Measurements from ENCODE around the gene AMBP. TPM values are rescaled to one million over a fixed set of nuclear protein-coding genes. Genes with fewer than 3 reads are reported as not detected.

AMBP gene
- total RNA-seq, 2 experiments from 2014 or later, result not detected

DNA sequence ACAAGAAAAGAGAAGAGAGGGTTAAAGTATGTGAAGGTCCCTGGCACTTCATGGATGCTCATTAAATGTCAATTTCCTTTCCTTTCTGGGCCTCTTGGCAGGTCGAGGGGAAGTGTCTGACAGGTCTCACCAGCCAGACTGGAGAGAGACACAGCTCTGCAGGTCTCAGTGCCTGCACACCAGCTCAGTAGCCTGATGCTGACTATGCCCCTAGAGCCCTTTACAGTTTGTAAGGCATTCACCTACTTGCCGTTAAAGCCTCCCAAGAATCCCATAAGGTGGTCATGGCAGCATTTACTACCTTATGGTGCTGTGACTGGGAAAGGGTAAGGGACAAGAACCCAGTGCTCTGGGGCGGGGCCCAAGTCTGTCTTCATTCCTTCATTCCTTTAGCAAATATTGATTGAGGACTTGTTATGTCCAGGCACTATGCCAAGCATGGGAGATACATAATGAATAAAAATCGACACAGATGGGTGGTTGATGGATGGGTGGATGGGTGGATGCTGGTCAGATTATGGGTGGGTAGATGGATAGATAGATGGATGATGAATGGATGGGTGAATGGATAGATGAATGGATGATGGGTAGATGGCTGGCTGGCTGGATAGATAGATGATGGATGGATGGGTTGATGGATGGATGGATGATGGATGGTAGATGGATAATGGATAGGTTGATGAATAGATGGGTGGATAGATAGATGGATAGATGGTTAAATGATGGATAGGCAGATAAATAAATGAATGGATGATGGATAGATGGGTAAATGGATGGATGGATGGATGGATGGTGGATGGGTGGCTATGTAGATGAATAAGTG is 42.3 kb upstream of the AMBP start:
- Mint-ChIP-seq H3K36me3 (ENCODE audit: low read depth) (no peaks in the 10 kb centered on the region), H3K27me3 (peaks cover 22% of the 10 kb centered on the region), H3K4me1 (no peaks in the 10 kb centered on the region), H3K9me3 (ENCODE audit: low read depth) (no peaks in the 10 kb centered on the region), H3K4me3 (no peak overlapping the region), H3K27ac (no peak overlapping the region)
- no peak for DNase-seq
- ChIA-PET CTCF (no interaction called here), POLR2A (no interaction called here)
- intact Hi-C loops (cut with DNase I, micrococcal nuclease), result no loop called here
- ATAC-seq, result no peak

DNA sequence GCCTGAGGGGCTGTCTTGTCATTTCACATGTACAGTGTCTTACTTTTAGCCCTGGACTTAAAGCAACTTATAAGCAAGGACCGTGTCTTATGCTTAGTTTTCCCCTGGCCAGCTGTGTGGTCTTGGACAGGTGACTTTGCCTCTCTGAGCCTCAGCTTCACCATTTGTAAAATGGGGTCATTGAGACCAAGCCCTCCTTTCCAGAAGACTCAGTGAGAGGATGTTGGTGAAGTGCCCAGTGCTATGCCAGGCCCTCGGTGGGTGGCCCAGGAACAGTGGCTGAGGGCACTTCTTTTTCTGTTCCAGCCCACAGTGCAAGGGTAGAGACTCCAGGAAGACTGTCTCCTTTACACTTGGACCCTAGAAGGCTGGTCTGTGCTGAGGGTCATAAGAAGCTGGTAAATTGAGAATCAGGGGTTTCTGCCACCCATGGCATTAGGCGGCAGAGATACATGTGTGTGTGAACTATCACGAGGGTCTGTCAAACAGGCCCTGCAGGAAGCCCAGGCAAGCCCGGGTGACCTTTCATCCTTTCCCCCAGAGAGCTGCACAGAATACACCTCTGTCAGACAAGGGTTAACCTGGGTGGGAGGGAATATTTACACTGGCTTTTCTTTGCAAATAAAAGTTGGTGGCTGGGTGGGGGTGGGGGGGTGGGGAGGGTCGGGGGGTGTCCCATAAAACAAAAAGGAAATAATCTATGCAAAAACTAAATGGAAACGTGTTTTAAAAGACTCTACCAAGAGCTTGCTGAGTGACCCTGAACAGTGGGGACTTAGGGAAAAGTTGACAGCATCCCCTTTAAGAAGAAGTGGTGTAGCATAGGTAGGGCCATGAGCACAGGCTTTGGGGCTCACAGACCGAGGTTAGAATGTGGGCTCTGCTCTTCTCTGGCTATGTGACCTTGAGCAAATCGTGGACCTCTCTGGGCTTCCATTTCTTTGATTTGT is 41.4 kb upstream of the AMBP start:
- no peaks in the 10 kb centered on the region for H3K4me1 Mint-ChIP-seq
- ChIA-PET CTCF (no interaction called here), POLR2A (no interaction called here)
- no peak overlapping the region for H3K4me3 Mint-ChIP-seq
- no peak for DNase-seq
- H3K27me3 Mint-ChIP-seq, result peaks cover 22% of the 10 kb centered on the region
- intact Hi-C loops (cut with DNase I, micrococcal nuclease), result no loop called here
- H3K9me3 Mint-ChIP-seq (ENCODE audit: low read depth), result no peaks in the 10 kb centered on the region
- no peaks in the 10 kb centered on the region for H3K36me3 Mint-ChIP-seq (ENCODE audit: low read depth)
- no peak overlapping the region for H3K27ac Mint-ChIP-seq
- no peak for ATAC-seq

DNA sequence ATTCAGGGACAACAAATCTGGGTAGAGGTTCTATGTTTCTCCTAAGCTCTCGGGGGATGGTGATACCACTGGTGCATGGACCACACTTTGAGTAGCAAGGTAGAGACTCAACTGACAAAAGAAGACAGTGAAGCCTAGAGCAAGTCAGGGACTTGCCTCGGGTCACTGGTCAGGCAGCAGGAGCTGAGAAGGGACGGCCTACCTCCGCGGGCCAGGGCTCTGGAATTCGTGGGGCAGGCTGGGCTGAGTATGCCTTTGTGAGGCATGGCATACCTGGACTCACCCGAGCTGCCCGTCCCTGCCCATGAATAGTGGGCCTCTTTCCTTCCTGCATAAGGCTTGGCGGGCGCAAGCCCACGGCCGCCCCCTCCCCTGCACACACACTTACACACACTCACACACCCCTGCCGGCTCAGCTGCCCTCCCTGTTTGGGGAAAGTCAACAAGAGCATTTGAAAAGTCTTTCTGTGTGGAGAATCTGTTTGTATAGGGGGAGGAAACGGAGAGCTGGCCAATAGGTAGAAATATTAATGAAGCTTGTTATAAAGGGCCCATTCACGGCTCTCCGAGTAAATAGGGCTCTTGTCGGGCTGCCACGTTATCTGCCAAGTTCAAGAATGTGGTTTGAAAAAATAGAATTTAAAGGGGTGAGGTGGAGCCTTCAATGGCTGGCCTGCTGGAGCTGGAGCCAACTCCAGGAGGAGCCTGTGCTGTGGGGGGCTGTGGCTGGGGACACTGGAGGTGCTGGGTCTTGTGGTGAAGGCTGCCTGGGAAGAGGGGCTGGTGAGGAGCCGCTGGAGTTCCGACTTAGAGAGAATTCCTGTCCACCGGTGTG is 40.1 kb upstream of the AMBP start:
- Mint-ChIP-seq H3K36me3 (ENCODE audit: low read depth) (no peaks in the 10 kb centered on the region), H3K27ac (no peak overlapping the region), H3K27me3 (peaks cover 31% of the 10 kb centered on the region), H3K9me3 (ENCODE audit: low read depth) (no peaks in the 10 kb centered on the region), H3K4me3 (no peak overlapping the region), H3K4me1 (no peaks in the 10 kb centered on the region)
- CTCF ChIA-PET, result interaction anchor here (0.8 to 1.1 kb wide), 2 partner anchors 10 to 38 kb away, joined by 3 to 4 read pairs; no protein-coding TSS in a partner anchor
- POLR2A ChIA-PET, result no interaction called here
- no peak for DNase-seq
- intact Hi-C loops (cut with DNase I, micrococcal nuclease), result no loop called here
- no peak for ATAC-seq

DNA sequence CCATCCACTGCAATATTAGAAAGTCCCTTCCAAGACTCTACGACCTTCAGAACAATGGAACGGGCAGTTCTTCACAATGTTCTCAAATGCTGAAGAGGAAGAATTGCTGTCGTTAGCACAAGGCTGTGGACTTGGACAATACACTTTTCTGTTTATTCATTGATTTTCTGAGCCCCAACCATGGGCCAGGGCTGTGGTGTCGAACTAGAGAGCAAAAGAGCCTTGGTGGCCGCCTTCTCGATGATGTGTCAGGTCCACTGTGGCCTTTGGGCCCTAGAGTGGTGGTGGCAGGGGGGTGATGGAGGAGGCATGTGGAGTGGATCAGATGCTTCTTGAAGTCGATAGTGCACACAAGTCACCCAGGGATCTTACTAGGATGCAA is 39.5 kb upstream of the AMBP start:
- ChIA-PET CTCF (interaction anchor here (0.8 to 1.1 kb wide), 2 partner anchors 9 to 38 kb away, joined by 3 to 4 read pairs; no protein-coding TSS in a partner anchor), POLR2A (no interaction called here)
- intact Hi-C loops (cut with DNase I, micrococcal nuclease), result no loop called here

DNA sequence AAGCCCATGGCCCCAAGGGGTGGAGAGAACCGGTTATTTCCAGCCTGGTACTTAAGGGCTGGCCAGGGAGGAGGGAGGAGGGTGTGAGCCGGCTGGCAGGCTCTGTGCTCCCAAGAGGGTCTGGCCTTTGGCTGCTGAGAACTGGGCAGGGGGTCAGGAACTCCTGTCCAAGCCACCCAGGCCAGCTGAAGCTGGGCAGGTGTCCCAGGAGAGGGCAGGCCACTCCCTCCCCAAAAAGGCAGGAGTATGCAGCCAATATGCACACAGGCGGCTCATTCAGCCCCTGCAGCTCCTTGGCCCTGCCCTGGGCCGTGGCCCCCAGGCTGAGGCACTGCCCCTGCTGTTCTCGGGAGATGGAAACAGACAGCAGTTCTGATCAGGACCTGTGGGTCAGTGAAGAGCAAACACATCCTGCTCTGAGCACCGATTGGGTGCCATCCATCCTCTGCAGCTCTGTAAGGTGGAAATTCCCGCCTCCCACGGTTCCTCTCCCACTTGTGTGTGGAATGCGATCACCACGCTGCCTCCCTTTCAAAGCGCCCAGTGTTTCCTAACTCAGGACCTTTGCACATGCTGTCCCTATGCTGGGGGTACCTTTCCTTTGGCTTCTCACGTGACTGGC is 38.1 kb upstream of the AMBP start:
- no peaks in the 10 kb centered on the region for H3K36me3 Mint-ChIP-seq (ENCODE audit: low read depth)
- ChIA-PET CTCF (interaction anchor here (0.7 to 1.7 kb wide), 2 partner anchors 8 to 766 kb away, joined by 3 read pairs; no protein-coding TSS in a partner anchor), POLR2A (no interaction called here)
- no peak overlapping the region for H3K4me3 Mint-ChIP-seq
- H3K4me1 Mint-ChIP-seq, result no peaks in the 10 kb centered on the region
- no peak for ATAC-seq
- intact Hi-C loops (cut with DNase I, micrococcal nuclease), result no loop called here
- H3K9me3 Mint-ChIP-seq (ENCODE audit: low read depth), result no peaks in the 10 kb centered on the region
- peaks cover 34% of the 10 kb centered on the region for H3K27me3 Mint-ChIP-seq
- DNase-seq, result no peak
- H3K27ac Mint-ChIP-seq, result no peak overlapping the region

More for the DNA sequence above, 39.5 kb upstream of the AMBP start:
- H3K27me3 Mint-ChIP-seq, result peaks cover 34% of the 10 kb centered on the region
- DNase-seq, result no peak
- H3K4me1 Mint-ChIP-seq, result no peaks in the 10 kb centered on the region
- H3K27ac Mint-ChIP-seq, result no peak overlapping the region
- no peak for ATAC-seq
- no peaks in the 10 kb centered on the region for H3K9me3 Mint-ChIP-seq (ENCODE audit: low read depth)
- H3K4me3 Mint-ChIP-seq, result no peak overlapping the region
- no peaks in the 10 kb centered on the region for H3K36me3 Mint-ChIP-seq (ENCODE audit: low read depth)

DNA sequence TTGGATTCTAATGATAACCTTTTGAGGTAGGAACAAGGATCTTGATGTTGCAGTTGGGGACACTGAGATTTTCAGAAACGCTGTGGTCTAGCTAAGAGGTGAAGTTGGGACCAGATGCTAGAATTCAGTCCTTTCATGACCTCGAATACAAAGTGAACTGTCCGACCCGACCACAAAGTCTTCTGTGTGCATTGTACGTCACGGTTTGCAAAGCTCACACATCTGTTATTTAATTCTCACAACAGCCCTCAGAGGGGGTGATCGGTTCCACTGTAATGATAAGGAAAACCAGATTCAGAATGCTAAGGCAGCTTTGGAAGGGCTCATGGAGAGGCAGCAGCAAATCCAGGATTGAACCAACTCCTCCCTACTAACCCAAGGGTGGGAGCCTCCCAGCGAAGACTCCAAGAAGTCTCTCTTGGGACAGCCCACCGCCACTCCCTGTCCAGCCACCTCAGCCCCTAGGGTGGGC is 37.6 kb upstream of the AMBP start:
- no peak overlapping the region for H3K27ac Mint-ChIP-seq
- ChIA-PET CTCF (interaction anchor here (0.7 to 1.7 kb wide), 2 partner anchors 7 to 325 kb away, joined by 3 read pairs; no protein-coding TSS in a partner anchor), POLR2A (no interaction called here)
- H3K4me1 Mint-ChIP-seq, result no peaks in the 10 kb centered on the region
- H3K36me3 Mint-ChIP-seq (ENCODE audit: low read depth), result no peaks in the 10 kb centered on the region
- ATAC-seq (no peak), DNase-seq (no peak)
- no peak overlapping the region for H3K4me3 Mint-ChIP-seq
- H3K9me3 Mint-ChIP-seq (ENCODE audit: low read depth), result no peaks in the 10 kb centered on the region
- intact Hi-C loops (cut with DNase I, micrococcal nuclease), result no loop called here
- peaks cover 32% of the 10 kb centered on the region for H3K27me3 Mint-ChIP-seq

DNA sequence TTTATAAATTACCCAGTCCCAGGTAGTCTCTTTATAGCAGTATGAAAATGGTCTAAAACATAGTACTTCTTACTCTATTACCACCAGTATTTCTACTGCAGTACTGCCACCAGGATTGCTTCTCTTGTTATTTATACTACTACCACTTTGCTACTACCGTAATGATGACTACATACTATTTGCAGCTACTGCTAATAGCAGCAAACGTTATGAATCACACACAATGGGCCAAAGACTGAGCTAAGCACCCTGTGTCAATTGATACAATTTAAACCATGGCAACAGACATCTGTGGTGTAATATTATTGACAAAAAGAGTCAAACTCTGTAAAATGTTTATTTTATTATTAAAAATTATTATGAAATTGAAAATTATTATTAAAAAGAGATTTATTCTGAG is 36.3 kb upstream of the AMBP start:
- ChIA-PET CTCF (interaction anchor here (0.6 kb wide), 1 partner anchor 24 kb away, joined by 3 read pairs; no protein-coding TSS in a partner anchor), POLR2A (no interaction called here)
- no peaks in the 10 kb centered on the region for H3K4me1 Mint-ChIP-seq
- DNase-seq (no peak), ATAC-seq (no peak)
- intact Hi-C loops (cut with DNase I, micrococcal nuclease), result no loop called here
- H3K36me3 Mint-ChIP-seq (ENCODE audit: low read depth), result no peaks in the 10 kb centered on the region
- H3K27me3 Mint-ChIP-seq, result peaks cover 32% of the 10 kb centered on the region
- H3K27ac Mint-ChIP-seq, result no peak overlapping the region
- H3K4me3 Mint-ChIP-seq, result no peak overlapping the region
- H3K9me3 Mint-ChIP-seq (ENCODE audit: low read depth), result no peaks in the 10 kb centered on the region

DNA sequence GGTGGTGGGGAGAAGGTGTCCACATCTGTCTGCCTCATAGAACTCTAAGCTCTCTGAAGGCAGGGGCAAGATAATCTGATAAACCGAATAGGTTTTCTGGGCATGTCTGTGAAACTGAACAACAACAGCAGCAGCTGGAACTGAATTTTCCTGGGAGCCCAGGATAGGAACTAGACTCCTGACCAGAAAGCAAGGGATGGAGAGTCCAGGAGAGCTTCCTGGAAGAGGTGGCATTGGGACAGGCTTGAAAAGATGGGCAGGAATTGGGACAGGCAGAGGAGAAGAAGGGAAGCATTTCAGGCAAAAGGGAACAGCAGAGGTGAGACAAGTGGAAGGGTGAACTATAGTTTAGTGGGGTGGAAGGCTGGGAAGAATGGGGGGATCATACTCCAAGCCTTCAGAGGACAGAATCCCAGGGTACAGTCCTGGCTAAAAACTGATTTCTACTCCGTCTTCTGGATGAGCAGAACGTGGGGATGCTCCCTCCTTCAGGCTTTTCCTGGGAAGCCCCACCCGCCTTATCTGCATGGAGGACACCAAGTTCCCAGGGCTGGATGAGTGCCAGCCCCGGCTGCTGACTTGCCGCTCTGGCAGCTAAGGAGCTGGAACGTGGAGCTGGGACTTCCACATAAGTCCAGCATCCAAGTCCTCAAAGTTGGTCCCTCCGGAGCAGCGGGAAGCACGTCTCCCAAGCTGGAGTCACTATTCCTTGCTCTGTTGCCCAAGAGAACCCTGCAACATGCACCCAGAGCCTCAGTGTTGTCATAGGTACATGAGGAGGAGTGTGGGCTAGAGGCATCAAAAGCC is 34.9 kb upstream of the AMBP start:
- Mint-ChIP-seq H3K4me3 (no peak overlapping the region), H3K36me3 (ENCODE audit: low read depth) (no peaks in the 10 kb centered on the region), H3K27ac (no peak overlapping the region), H3K27me3 (peaks cover 26% of the 10 kb centered on the region), H3K4me1 (no peaks in the 10 kb centered on the region), H3K9me3 (ENCODE audit: low read depth) (no peaks in the 10 kb centered on the region)
- ATAC-seq, result no peak
- intact Hi-C loops (cut with DNase I, micrococcal nuclease), result no loop called here
- ChIA-PET CTCF (interaction anchor here (1.0 to 1.3 kb wide), 2 partner anchors 178 to 306 kb away, joined by 3 read pairs; no protein-coding TSS in a partner anchor), POLR2A (no interaction called here)
- no peak for DNase-seq

DNA sequence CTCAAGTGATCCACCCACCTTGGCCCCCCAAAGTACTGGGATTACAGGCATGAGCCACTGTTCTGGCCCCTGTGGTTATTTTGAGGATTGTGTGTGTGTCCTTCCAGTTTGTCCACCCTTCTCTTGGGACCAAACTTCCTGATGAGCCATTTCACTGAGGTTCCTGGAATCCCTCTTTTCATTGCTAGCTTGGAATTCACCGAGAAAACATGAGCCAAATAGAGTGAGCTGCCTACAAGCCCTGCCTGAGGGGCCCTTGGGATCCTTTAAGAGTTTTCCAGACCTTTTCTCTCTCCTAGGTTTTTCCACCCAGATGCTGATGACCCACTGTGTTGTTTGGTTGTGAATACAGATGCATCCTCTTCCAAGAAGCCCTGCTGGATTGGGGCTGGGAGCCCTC is 34.2 kb upstream of the AMBP start:
- H3K4me1 Mint-ChIP-seq, result no peaks in the 10 kb centered on the region
- H3K36me3 Mint-ChIP-seq (ENCODE audit: low read depth), result no peaks in the 10 kb centered on the region
- DNase-seq (no peak), ATAC-seq (no peak)
- intact Hi-C loops (cut with DNase I, micrococcal nuclease), result no loop called here
- CTCF ChIA-PET, result interaction anchor here (0.6 to 1.3 kb wide), 3 partner anchors 179 to 307 kb away, joined by 3 read pairs; no protein-coding TSS in a partner anchor
- no peaks in the 10 kb centered on the region for H3K9me3 Mint-ChIP-seq (ENCODE audit: low read depth)
- POLR2A ChIA-PET, result no interaction called here
- H3K4me3 Mint-ChIP-seq, result no peak overlapping the region
- no peak overlapping the region for H3K27ac Mint-ChIP-seq
- peaks cover 22% of the 10 kb centered on the region for H3K27me3 Mint-ChIP-seq

DNA sequence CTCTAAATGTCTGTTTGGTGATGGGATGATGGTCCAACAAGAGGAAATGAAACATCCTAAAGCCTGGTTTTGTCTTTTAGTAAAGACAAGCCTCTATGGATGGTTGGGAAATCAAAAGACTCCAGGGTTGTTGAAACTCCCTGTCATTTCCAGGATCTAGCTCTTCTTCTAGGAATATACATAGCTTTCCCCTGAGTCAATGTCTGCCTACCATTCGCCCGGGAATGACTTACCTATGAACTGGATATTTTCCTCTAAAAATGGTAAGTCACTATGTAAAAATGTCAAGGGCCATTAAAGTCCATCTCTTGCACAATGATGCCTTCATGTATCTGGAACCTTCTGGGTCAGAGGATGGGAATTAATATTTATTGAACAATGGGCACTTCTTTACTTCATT is 32.1 kb upstream of the AMBP start:
- ChIA-PET POLR2A (no interaction called here), CTCF (interaction anchor here (0.9 to 3.8 kb wide), 5 partner anchors 9 to 182 kb away, joined by 3 to 33 read pairs (median 4); no protein-coding TSS in a partner anchor)
- intact Hi-C loops (cut with DNase I, micrococcal nuclease), result no loop called here
- Mint-ChIP-seq H3K27ac (no peak overlapping the region), H3K27me3 (peaks cover 17% of the 10 kb centered on the region), H3K9me3 (ENCODE audit: low read depth) (no peaks in the 10 kb centered on the region), H3K4me3 (no peak overlapping the region), H3K36me3 (ENCODE audit: low read depth) (no peaks in the 10 kb centered on the region), H3K4me1 (no peaks in the 10 kb centered on the region)
- ATAC-seq (no peak), DNase-seq (no peak)
